SK-N-SH treated with all-trans-retinoic acid at 6 μM for 48 hours (cell line): ENCODE measurements around the gene SPEF1.

Source experiments
- ATAC-seq: fragments of 200-7000 bp; cut with Tn5 transposase; 3 replicates; pipeline ENCODE4 v1.9.1; 2020; ENCODE audit warnings: mild to moderate bottlenecking, moderate library complexity
- ARNTL ChIP-seq: fragments of 450-650 bp; formaldehyde crosslinking; IDR thresholded peaks from 2 replicates; pipeline ENCODE4 v1.5.0; 2020; ENCODE audit warnings: low read depth, mild to moderate bottlenecking, moderate library complexity, borderline replicate concordance
- BACH2 ChIP-seq: fragments of 250-450 bp; sonication (Bioruptor Pico); IDR thresholded peaks from 2 replicates; pipeline ENCODE4 v1.9.0; 2021; ENCODE audit warnings: mild to moderate bottlenecking, borderline replicate concordance
- CREB5 ChIP-seq: fragments of 250-450 bp; sonication (Bioruptor Pico); IDR thresholded peaks from 2 replicates; pipeline ENCODE4 v1.5.1; 2020; ENCODE audit warnings: low read depth, mild to moderate bottlenecking, moderate library complexity
- CSDC2 ChIP-seq: fragments of 250-450 bp; sonication (Bioruptor Pico); IDR thresholded peaks from 2 replicates; pipeline ENCODE4 v1.5.0; 2020; ENCODE audit warnings: mild to moderate bottlenecking, moderate library complexity
- GLIS3 ChIP-seq: fragments of 250-450 bp; sonication (Bioruptor Pico); IDR thresholded peaks from 2 replicates; pipeline ENCODE4 v1.5.0; 2020; ENCODE audit warnings: mild to moderate bottlenecking, moderate library complexity
- OSR1 ChIP-seq: fragments of 250-450 bp; sonication (Bioruptor Pico); IDR thresholded peaks from 2 replicates; pipeline ENCODE4 v1.8.0; 2022; ENCODE audit warnings: moderate library complexity, mild to moderate bottlenecking, inconsistent platforms
- POU6F1 ChIP-seq: fragments of 250-450 bp; sonication (Bioruptor Pico); IDR thresholded peaks from 2 replicates; pipeline ENCODE4 v1.8.0; 2021; ENCODE audit warnings: low read depth, mild to moderate bottlenecking, moderate library complexity, borderline replicate concordance
- PPARA ChIP-seq: fragments of 250-450 bp; sonication (Bioruptor Pico); IDR thresholded peaks from 2 replicates; pipeline ENCODE4 v1.5.0; 2020; ENCODE audit warnings: mild to moderate bottlenecking, borderline replicate concordance
- RARB ChIP-seq: fragments of 250-450 bp; sonication (Bioruptor Pico); IDR thresholded peaks from 2 replicates; pipeline ENCODE4 v1.8.0; 2021; ENCODE audit warnings: mild to moderate bottlenecking, moderate library complexity
- TCF4 ChIP-seq: fragments of 250-450 bp; sonication (Bioruptor Pico); IDR thresholded peaks from 2 replicates; pipeline ENCODE4 v1.8.0; 2021; ENCODE audit warnings: mild to moderate bottlenecking, moderate library complexity, borderline replicate concordance
- TOX ChIP-seq: fragments of 250-450 bp; sonication (Bioruptor Pico); IDR thresholded peaks from 2 replicates; pipeline ENCODE4 v1.8.0; 2021; ENCODE audit warnings: mild to moderate bottlenecking, moderate library complexity, borderline replicate concordance
- ZC3H10 ChIP-seq: fragments of 250-450 bp; sonication (Bioruptor Pico); IDR thresholded peaks from 2 replicates; pipeline ENCODE4 v1.5.1; 2021; ENCODE audit warnings: mild to moderate bottlenecking, moderate library complexity
- ZFP3 ChIP-seq: fragments of 250-450 bp; sonication (Bioruptor Pico); IDR thresholded peaks from 2 replicates; pipeline ENCODE4 v1.5.0; 2020; ENCODE audit warnings: mild to moderate bottlenecking, moderate library complexity
- ZFP30 ChIP-seq: fragments of 450-650 bp; formaldehyde crosslinking; IDR thresholded peaks from 2 replicates; pipeline ENCODE4 v1.5.0; 2022; ENCODE audit warnings: mild to moderate bottlenecking, moderate library complexity
- ZNF565 ChIP-seq: fragments of 450-650 bp; formaldehyde crosslinking; conservative IDR thresholded peaks from 2 replicates; pipeline ENCODE4 v1.5.0; 2020; ENCODE audit warnings: low read depth, mild to moderate bottlenecking, moderate library complexity
- ZNF8 ChIP-seq: fragments of 450-650 bp; formaldehyde crosslinking; IDR thresholded peaks from 2 replicates; pipeline ENCODE4 v1.5.0; 2020; ENCODE audit warnings: mild to moderate bottlenecking, moderate library complexity
- TF ChIP-seq, protein P1 (sequence below): fragments of 250-450 bp; sonication (Bioruptor Pico); IDR thresholded peaks from 2 replicates; pipeline ENCODE4 v1.5.0; 2020; ENCODE audit warnings: mild to moderate bottlenecking, moderate library complexity
- TF ChIP-seq, protein P2 (sequence below): fragments of 250-450 bp; sonication (Bioruptor Pico); IDR thresholded peaks from 2 replicates; pipeline ENCODE4 v1.5.1; 2021; ENCODE audit warnings: mild to moderate bottlenecking, moderate library complexity

SPEF1 gene

DNA sequence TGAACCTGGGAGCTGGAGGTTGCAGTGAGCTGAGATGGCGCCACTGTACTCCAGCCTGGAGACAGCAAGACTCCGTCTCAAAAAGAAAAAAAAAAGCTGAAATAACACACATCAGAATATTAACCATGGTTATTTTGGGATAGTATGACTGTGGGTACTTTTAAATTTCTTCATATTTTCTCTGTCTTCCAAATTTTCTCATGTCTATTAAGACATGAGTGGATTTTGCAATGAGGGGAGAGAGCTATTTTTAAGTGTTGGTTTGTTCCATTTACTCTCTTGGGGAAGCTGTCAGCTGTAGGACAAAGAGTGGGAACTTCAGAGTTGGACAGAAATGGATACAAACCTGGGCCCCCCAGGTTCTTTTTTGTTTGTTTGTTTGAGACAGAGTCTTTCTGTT, 24.0 kb downstream of the SPEF1 start:
- no peak for ATAC-seq

DNA sequence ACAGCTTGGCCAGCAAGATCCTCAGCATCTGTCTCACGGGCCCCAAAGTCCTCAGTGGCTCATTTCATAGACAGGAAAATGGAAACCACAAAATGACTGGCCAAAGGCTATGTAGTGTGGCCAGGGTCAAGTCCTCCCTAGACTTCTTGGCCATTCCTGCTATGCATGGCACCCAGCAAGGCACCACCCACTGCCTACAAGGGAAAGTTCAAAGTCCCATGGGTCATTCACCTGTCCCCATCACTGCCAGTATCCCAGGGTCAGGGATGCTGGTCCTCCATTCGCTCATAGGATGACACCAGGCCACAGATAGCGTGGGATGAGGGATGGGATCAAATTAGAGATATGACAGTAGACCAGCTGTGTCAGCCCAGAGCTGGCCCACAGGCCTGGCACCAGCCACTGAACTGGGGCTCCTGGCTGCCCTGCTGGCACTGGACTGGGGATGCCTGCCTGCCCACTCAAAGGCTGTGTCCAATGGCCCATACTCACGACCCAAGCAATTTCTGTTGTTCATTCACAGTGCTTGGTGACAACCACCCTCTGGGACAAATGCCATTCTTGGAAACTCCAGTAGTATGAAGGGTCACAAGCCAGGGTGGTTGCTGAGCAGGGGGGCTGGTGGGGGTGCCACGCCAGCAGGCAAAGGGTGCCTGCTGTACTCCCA, 25.3 kb downstream of the SPEF1 start:
- no peak for ATAC-seq
- no peak for TF ChIP-seq ZFP3 (CRISPR knock-in tag)
- no peak for TF ChIP-seq RARB (CRISPR knock-in tag)
- TF ChIP-seq ARNTL (CRISPR knock-in tag), result no peak
- no peak for TF ChIP-seq ZFP30 (CRISPR knock-in tag)
- TF ChIP-seq, protein P1, sequence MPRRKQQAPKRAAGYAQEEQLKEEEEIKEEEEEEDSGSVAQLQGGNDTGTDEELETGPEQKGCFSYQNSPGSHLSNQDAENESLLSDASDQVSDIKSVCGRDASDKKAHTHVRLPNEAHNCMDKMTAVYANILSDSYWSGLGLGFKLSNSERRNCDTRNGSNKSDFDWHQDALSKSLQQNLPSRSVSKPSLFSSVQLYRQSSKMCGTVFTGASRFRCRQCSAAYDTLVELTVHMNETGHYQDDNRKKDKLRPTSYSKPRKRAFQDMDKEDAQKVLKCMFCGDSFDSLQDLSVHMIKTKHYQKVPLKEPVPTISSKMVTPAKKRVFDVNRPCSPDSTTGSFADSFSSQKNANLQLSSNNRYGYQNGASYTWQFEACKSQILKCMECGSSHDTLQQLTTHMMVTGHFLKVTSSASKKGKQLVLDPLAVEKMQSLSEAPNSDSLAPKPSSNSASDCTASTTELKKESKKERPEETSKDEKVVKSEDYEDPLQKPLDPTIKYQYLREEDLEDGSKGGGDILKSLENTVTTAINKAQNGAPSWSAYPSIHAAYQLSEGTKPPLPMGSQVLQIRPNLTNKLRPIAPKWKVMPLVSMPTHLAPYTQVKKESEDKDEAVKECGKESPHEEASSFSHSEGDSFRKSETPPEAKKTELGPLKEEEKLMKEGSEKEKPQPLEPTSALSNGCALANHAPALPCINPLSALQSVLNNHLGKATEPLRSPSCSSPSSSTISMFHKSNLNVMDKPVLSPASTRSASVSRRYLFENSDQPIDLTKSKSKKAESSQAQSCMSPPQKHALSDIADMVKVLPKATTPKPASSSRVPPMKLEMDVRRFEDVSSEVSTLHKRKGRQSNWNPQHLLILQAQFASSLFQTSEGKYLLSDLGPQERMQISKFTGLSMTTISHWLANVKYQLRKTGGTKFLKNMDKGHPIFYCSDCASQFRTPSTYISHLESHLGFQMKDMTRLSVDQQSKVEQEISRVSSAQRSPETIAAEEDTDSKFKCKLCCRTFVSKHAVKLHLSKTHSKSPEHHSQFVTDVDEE (CRISPR knock-in tag), result no peak
- no peak for TF ChIP-seq GLIS3 (CRISPR knock-in tag)
- TF ChIP-seq, all 23 proteins: peak for 0

More for the DNA sequence above, 24.0 kb downstream of the SPEF1 start:
- TF ChIP-seq ZFP3 (CRISPR knock-in tag) (no peak), ZFP30 (CRISPR knock-in tag) (no peak)

GRCh38 chr20:3755269-3755668, 26.0 kb downstream of the SPEF1 start:
- TF ChIP-seq ZFP30 (CRISPR knock-in tag), result no peak
- TF ChIP-seq, protein P2, sequence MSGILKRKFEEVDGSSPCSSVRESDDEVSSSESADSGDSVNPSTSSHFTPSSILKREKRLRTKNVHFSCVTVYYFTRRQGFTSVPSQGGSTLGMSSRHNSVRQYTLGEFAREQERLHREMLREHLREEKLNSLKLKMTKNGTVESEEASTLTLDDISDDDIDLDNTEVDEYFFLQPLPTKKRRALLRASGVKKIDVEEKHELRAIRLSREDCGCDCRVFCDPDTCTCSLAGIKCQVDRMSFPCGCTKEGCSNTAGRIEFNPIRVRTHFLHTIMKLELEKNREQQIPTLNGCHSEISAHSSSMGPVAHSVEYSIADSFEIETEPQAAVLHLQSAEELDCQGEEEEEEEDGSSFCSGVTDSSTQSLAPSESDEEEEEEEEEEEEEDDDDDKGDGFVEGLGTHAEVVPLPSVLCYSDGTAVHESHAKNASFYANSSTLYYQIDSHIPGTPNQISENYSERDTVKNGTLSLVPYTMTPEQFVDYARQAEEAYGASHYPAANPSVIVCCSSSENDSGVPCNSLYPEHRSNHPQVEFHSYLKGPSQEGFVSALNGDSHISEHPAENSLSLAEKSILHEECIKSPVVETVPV, result no peak
- no peak for TF ChIP-seq ZNF565 (CRISPR knock-in tag)
- no peak for TF ChIP-seq CSDC2 (CRISPR knock-in tag)
- TF ChIP-seq, protein P1 (CRISPR knock-in tag), result no peak
- no peak for TF ChIP-seq BACH2 (CRISPR knock-in tag)
- TF ChIP-seq ZNF8 (CRISPR knock-in tag), result no peak
- TF ChIP-seq POU6F1 (CRISPR knock-in tag), result no peak
- TF ChIP-seq CREB5 (CRISPR knock-in tag), result no peak
- TF ChIP-seq, all 23 proteins: peak for 0
- no peak for ATAC-seq

DNA sequence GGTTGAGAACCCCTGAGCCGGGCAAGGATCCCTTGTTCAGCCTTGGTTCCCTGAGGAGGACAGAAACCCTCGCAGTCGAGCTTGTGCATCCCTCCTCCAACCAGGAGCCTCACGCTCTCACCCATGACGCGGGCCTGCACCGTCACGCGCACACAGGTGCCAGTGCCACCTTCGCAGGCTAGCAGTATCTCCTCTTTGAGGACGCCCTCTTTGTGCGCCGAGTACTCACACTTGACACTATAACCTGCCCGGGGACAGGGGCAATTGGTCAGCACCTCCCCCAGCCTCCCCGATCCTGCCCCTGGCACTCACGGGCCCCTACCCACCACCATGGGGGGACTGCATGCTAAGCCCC, 27.0 kb downstream of the SPEF1 start:
- no peak for TF ChIP-seq ZC3H10
- TF ChIP-seq, protein P2, result no peak
- no peak for TF ChIP-seq GLIS3 (CRISPR knock-in tag)
- no peak for TF ChIP-seq TOX
- no peak for TF ChIP-seq ARNTL (CRISPR knock-in tag)
- TF ChIP-seq OSR1 (CRISPR knock-in tag), result no peak
- no peak for TF ChIP-seq TCF4
- TF ChIP-seq ZNF565 (CRISPR knock-in tag), result no peak
- TF ChIP-seq PPARA (CRISPR knock-in tag), result no peak
- ATAC-seq, result no peak
